A673 (cell line): ENCODE measurements around the gene SLX4IP. TPM values are rescaled to one million over a fixed set of nuclear protein-coding genes. Genes with fewer than 3 reads are reported as not detected.

ENCODE experiments used
- BruUV-seq: library from RNA; stranded (reverse); fragments of 400-500 nt; replicated peaks from 2 replicates; lab custom pipeline; 2021; lab: Mats Ljungman, UMichigan
- CTCF ChIA-PET: fragments of 300-600 bp; sonication (Branson Sonifier 250); formaldehyde crosslinking; loops from one replicate; lab custom pipeline; 2022; ENCODE audit warnings: antibody characterized with exemption; lab: Charles Lee
- POLR2A ChIA-PET: fragments of 300-600 bp; sonication (Branson Sonifier 250); formaldehyde crosslinking; loops from one replicate; lab custom pipeline; 2022; ENCODE audit warnings: antibody characterized with exemption; ENCODE audit not compliant: low non-redundant PET; lab: Charles Lee
- DNase-seq: peaks from one replicate; pipeline ENCODE4 v3.0.0-alpha.2; 2015; ENCODE audit warnings: low spot score
- H3K27ac ChIP-seq: fragments of 200-600 bp; sonication (generic); 2 replicates; pipeline ENCODE4 v1.5.1; 2016; ENCODE audit warnings: mixed run types, low read depth, mild to moderate bottlenecking, mixed read lengths, antibody characterized with exemption, low read length; ENCODE audit not compliant: poor library complexity, severe bottlenecking
- H3K27me3 ChIP-seq: fragments of 200-600 bp; sonication (generic); replicated peaks from 2 replicates; pipeline ENCODE4 v1.6.1; 2017; ENCODE audit warnings: mixed run types, low read depth, mild to moderate bottlenecking, mixed read lengths, antibody characterized with exemption, low read length; ENCODE audit not compliant: insufficient read depth, poor library complexity
- H3K36me3 ChIP-seq: fragments of 200-600 bp; sonication (generic); 2 replicates; pipeline ENCODE4 v1.6.1; 2016; ENCODE audit warnings: mixed run types, mild to moderate bottlenecking, mixed read lengths, antibody characterized with exemption, low read length; ENCODE audit not compliant: insufficient read depth, poor library complexity, severe bottlenecking
- H3K4me1 ChIP-seq: fragments of 200-600 bp; sonication (generic); 2 replicates; pipeline ENCODE4 v1.6.1; 2017; ENCODE audit warnings: mixed run types, mild to moderate bottlenecking, mixed read lengths, antibody characterized with exemption, low read length; ENCODE audit not compliant: insufficient read depth, poor library complexity, severe bottlenecking
- H3K4me3 ChIP-seq: fragments of 200-600 bp; sonication (generic); 2 replicates; pipeline ENCODE4 v1.5.1; 2016; ENCODE audit warnings: low read depth, mixed run types, mild to moderate bottlenecking, mixed read lengths, low read length; ENCODE audit not compliant: poor library complexity, severe bottlenecking
- H3K9me3 ChIP-seq: fragments of 200-600 bp; sonication (generic); 2 replicates; pipeline ENCODE4 v1.6.1; 2016; ENCODE audit warnings: mixed run types, low read depth, mild to moderate bottlenecking, mixed read lengths, antibody characterized with exemption, low read length; ENCODE audit not compliant: poor library complexity, severe bottlenecking
- EZH2 ChIP-seq: fragments of 200-600 bp; sonication (generic); IDR thresholded peaks from 2 replicates; pipeline ENCODE4 v1.6.1; 2017; ENCODE audit warnings: borderline replicate concordance, low read depth, mild to moderate bottlenecking, mixed read lengths, antibody characterized with exemption, low read length; ENCODE audit not compliant: poor library complexity, severe bottlenecking
- intact Hi-C: fragments of 100-400 bp; cut with micrococcal nuclease; formaldehyde crosslinking; loops from one replicate; pipeline ENCODE4 v1.10.0; 2022; ENCODE audit not compliant: unreplicated experiment
- total RNA-seq: library from RNA; stranded (reverse); gene quantifications from 2 replicates; pipeline ENCODE4 v1.2.3, GENCODE V29; 2021
- TF ChIP-seq, protein P1 (sequence below): fragments of 300-800, 200-600 bp; sonication (generic); conservative IDR thresholded peaks from 2 replicates; pipeline ENCODE4 v1.5.1; 2017; ENCODE audit warnings: low read depth, mild to moderate bottlenecking, antibody characterized with exemption, low read length, moderate library complexity, mixed read lengths

The SLX4IP gene
- total RNA-seq, 1 experiment from 2014 or later: 9.8 TPM

DNA sequence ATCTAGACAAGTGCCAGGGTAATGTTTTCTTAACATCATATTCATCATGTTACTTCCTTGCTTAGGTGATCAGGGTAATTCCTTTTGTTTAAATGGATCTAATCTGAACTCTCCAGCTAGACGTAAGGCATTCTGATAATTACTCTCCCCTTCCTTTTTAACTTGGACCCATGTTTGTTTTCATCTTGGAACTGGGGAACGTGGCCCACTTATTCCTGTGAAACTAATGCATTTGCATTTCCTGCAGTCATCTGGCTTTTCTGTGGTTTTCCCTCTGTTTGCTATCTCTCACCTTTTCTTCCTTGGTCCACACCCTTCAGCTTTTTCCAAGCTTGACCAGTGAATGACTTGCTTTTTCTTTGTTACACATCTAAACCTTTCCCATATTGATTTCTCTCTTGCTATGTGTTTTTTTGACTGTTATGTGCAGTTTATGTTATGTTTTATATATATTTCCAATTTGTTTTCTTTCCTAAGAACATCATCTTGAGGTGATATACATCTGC is 33.3 kb downstream of the SLX4IP start:
- H3K27me3 ChIP-seq: no peaks in the 10 kb centered on the region
- H3K4me3 ChIP-seq: no peak overlapping the region
- ChIA-PET POLR2A (no interaction called here), CTCF (interaction anchor here (0.9 kb wide), 1 partner anchor 68 kb away, joined by 3 read pairs; no protein-coding TSS in a partner anchor)
- TF ChIP-seq EZH2: no peak
- TF ChIP-seq, protein P1, sequence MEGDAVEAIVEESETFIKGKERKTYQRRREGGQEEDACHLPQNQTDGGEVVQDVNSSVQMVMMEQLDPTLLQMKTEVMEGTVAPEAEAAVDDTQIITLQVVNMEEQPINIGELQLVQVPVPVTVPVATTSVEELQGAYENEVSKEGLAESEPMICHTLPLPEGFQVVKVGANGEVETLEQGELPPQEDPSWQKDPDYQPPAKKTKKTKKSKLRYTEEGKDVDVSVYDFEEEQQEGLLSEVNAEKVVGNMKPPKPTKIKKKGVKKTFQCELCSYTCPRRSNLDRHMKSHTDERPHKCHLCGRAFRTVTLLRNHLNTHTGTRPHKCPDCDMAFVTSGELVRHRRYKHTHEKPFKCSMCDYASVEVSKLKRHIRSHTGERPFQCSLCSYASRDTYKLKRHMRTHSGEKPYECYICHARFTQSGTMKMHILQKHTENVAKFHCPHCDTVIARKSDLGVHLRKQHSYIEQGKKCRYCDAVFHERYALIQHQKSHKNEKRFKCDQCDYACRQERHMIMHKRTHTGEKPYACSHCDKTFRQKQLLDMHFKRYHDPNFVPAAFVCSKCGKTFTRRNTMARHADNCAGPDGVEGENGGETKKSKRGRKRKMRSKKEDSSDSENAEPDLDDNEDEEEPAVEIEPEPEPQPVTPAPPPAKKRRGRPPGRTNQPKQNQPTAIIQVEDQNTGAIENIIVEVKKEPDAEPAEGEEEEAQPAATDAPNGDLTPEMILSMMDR: no peak
- no TSS peak for BruUV-seq
- H3K36me3 ChIP-seq: peaks cover 3% of the 10 kb centered on the region
- peak overlapping the region; percentile 73 for H3K27ac ChIP-seq
- no peak for DNase-seq
- peaks cover 64% of the 10 kb centered on the region for H3K4me1 ChIP-seq
- intact Hi-C loops: loop anchor here (5.0 kb wide), 4 partner anchors 54 to 1074 kb away; partner anchors contain the start of gene JAG1
- H3K9me3 ChIP-seq: peaks cover 5% of the 10 kb centered on the region

DNA sequence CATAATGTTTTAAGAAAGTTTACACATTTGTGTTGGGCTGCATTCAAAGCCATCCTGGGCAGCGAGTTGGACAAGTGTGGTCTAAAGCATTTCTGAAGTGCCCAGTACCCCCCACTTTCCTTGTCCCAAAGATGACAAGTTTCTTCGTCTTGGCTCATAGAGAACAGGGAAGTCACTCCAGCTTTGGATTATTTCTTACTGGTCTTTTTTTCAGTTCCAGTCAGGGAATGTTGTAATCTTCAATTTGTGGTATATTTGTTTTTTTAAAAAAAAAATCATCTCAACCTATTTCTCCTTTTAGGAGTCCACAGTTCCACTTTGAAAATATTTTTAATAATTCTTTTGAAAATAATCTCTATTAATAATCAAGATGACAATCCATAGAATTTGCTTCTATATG is 34.0 kb downstream of the SLX4IP start:
- Histone ChIP-seq H3K27me3 (no peaks in the 10 kb centered on the region), H3K9me3 (no peaks in the 10 kb centered on the region), H3K4me3 (no peak overlapping the region), H3K36me3 (no peaks in the 10 kb centered on the region), H3K27ac (peak overlapping the region; percentile 73), H3K4me1 (peaks cover 64% of the 10 kb centered on the region)
- no peak for TF ChIP-seq EZH2
- TF ChIP-seq, protein P1: no peak
- intact Hi-C loops: loop anchor here (5.0 kb wide), 4 partner anchors 53 to 1073 kb away; partner anchors contain the start of gene JAG1
- no TSS peak for BruUV-seq
- DNase-seq: no peak
- ChIA-PET CTCF (interaction anchor here (0.9 kb wide), 1 partner anchor 68 kb away, joined by 3 read pairs; no protein-coding TSS in a partner anchor), POLR2A (no interaction called here)

GRCh38 chr20:10469599-10469998 is 34.5 kb downstream of the SLX4IP start:
- CTCF ChIA-PET: interaction anchor here (0.9 kb wide), 1 partner anchor 67 kb away, joined by 3 read pairs; no protein-coding TSS in a partner anchor
- peak overlapping the region; percentile 66 for H3K27ac ChIP-seq

More at GRCh38 chr20:10469599-10469998, 34.5 kb downstream of the SLX4IP start:
- no TSS peak for BruUV-seq
- no peaks in the 10 kb centered on the region for H3K27me3 ChIP-seq
- TF ChIP-seq, protein P1: peak; percentile 80
- no peak for TF ChIP-seq EZH2
- H3K4me1 ChIP-seq: peaks cover 67% of the 10 kb centered on the region
- POLR2A ChIA-PET: no interaction called here
- intact Hi-C loops: loop anchor here (5.0 kb wide), 4 partner anchors 53 to 1073 kb away; partner anchors contain the start of gene JAG1
- peak overlapping the region; percentile 8 for H3K4me3 ChIP-seq
- DNase-seq: peak; percentile 96
- no peaks in the 10 kb centered on the region for H3K9me3 ChIP-seq
- H3K36me3 ChIP-seq: no peaks in the 10 kb centered on the region
